Heart left ventricle (tissue), 13 donors: Measurements from ENCODE around the gene SPRY4.

Source experiments
- CTCF ChIP-seq, 12 donors: fragments of 200-600 bp; sonication (generic) in 4 of 12; IDR thresholded peaks; one replicate each; pipeline versions ENCODE4 v1.5.0 to v1.8.0; 2018 to 2022; ENCODE audit warnings: antibody characterized with exemption in 12 of 12, mild to moderate bottlenecking in 5 of 12
- POLR2A ChIP-seq, 2 donors: fragments of 450-650 bp; IDR thresholded peaks; one replicate each; pipeline ENCODE4 v1.6.1; 2017; ENCODE audit warnings: antibody characterized with exemption in 2 of 2, mild to moderate bottlenecking in 2 of 2, moderate library complexity in 2 of 2
- donor health status: ischemic (EF 13 %, LVEDD 7.1; RV severe dilation, severe dysfunction).
- donor health status: DM: no; HTN: yes; CAD: no.
- donor health status: DM: no; HTN: no; CAD: no.
- donor health status: ischemic (EF 25% LVEDD 6.9; RV normal size, moderate dysfunction).
- donor health status: ischemic (EF 25% LVEDD 5.7; RV mildly dilated, moderate dysfunction).
- donor health status: ischemic (EF 35%, LVEDD 5.7; RV mildly dilated, moderate dysfunction).
- donor health status: nonischemic (EF 11% LVEDD 7.7; RV severe dilation, severe dysfunction).
- donor health status: DM: yes; HTN: yes; CAD: no.
- donor health status: PGD.
- donor health status: ischemic (EF 29% LVEDD 5.4; RV normal size, mild dysfunction).
- donor health status: nonischemic (EF 23%, LVEDD 6.1; RV moderate dilation, normal function).

GRCh38 chr5:142356349-142356715, 31.5 kb upstream of the SPRY4 start:
- TF ChIP-seq POLR2A (IDR thresholded peaks at IDR 0.05) (no peak), CTCF (IDR thresholded peaks at IDR 0.05) (no peak)
